H1 (cell line): Measurements from ENCODE around the gene PPY. TPM values are rescaled to one million over a fixed set of nuclear protein-coding genes. Genes with fewer than 3 reads are reported as not detected.

ENCODE experiments used
- CTCF ChIA-PET: fragments of 300-600 bp; sonication (Branson Sonifier 250); formaldehyde crosslinking; loops from one replicate; lab custom pipeline; 2021; ENCODE audit not compliant: partially characterized antibody; lab: Charles Lee
- POLR2A ChIA-PET: fragments of 300-600 bp; sonication (Branson Sonifier 250); formaldehyde crosslinking; loops from one replicate; lab custom pipeline; 2021; ENCODE audit warnings: inconsistent platforms; ENCODE audit not compliant: partially characterized antibody; lab: Charles Lee
- DNase-seq, 2 experiments: peaks; one replicate each; pipeline versions ENCODE4 v3.0.0 to v3.0.0-alpha.2; 2010 to 2022; ENCODE audit warnings: low spot score in 2 of 2, low read depth in 1 of 2, mixed read lengths in 1 of 2
- FAIRE-seq: peaks from 2 replicates; lab custom pipeline; 2011; peaks lifted over from hg19 to GRCh38; lab: Jason Lieb, UNC
- H2AFZ ChIP-seq: 2 replicates; pipeline ENCODE4 v1.8.1; 2012; ENCODE audit warnings: low read length, inconsistent platforms
- H2AK5ac ChIP-seq: 2 replicates; pipeline ENCODE4 v1.6.1; 2013; ENCODE audit warnings: low read depth, low read length
- H2BK120ac ChIP-seq: replicated peaks from 2 replicates; pipeline ENCODE3; 2013; ENCODE audit warnings: low read depth, low read length, inconsistent platforms
- H2BK12ac ChIP-seq: 2 replicates; pipeline ENCODE4 v1.6.1; 2013; ENCODE audit warnings: low read depth, low read length
- H2BK15ac ChIP-seq: 2 replicates; pipeline ENCODE4 v1.6.1; 2013; ENCODE audit warnings: low read length
- H2BK20ac ChIP-seq: 2 replicates; pipeline ENCODE4 v1.6.1; 2013; ENCODE audit warnings: low read length
- H2BK5ac ChIP-seq: 2 replicates; pipeline ENCODE4 v1.6.1; 2013; ENCODE audit warnings: low read depth, low read length
- H3K14ac ChIP-seq: 2 replicates; pipeline ENCODE4 v1.6.1; 2013; ENCODE audit warnings: inconsistent platforms; ENCODE audit not compliant: insufficient read length
- H3K18ac ChIP-seq: 2 replicates; pipeline ENCODE4 v1.6.1; 2013; ENCODE audit warnings: low read length; ENCODE audit errors: extremely low read depth
- H3K23ac ChIP-seq: 2 replicates; pipeline ENCODE4 v1.6.1; 2013; ENCODE audit warnings: inconsistent platforms; ENCODE audit not compliant: insufficient read length
- H3K23me2 ChIP-seq: 2 replicates; pipeline ENCODE4 v1.6.1; 2013; ENCODE audit warnings: low read depth, low read length
- H3K27ac ChIP-seq: 2 replicates; pipeline ENCODE4 v1.6.1; 2011; ENCODE audit warnings: low read depth, low read length, inconsistent platforms
- H3K27me3 ChIP-seq, 4 experiments: replicated peaks in 1 of 4; 1 replicate in 1 of 4; 2 replicates in 3 of 4; pipeline versions ENCODE4 v1.6.1 to v1.8.1; 2011 to 2013; ENCODE audit warnings: low read length in 3 of 4, mild to moderate bottlenecking in 3 of 4, inconsistent platforms in 2 of 4, mixed read lengths in 2 of 4, moderate library complexity in 1 of 4; ENCODE audit not compliant: control insufficient read depth in 3 of 4, insufficient read depth in 3 of 4; ENCODE audit errors: extremely low read depth in 1 of 4
- H3K36me3 ChIP-seq, 4 experiments: 2 replicates each; pipeline versions ENCODE4 v1.6.1 to v1.8.1; 2011 to 2013; ENCODE audit warnings: mild to moderate bottlenecking in 4 of 4, low read length in 3 of 4, moderate library complexity in 2 of 4, control low read depth in 1 of 4, inconsistent platforms in 1 of 4; ENCODE audit not compliant: insufficient read depth in 4 of 4, control insufficient read depth in 2 of 4
- H3K4ac ChIP-seq: replicated peaks from 2 replicates; pipeline ENCODE3; 2013; ENCODE audit warnings: low read length, low read depth, mixed read lengths, inconsistent platforms; ENCODE audit not compliant: insufficient read length
- H3K4me1 ChIP-seq, 4 experiments: replicated peaks in 1 of 4; 1 replicate in 1 of 4; 2 replicates in 3 of 4; pipeline versions ENCODE4 v1.6.1 to v1.8.1; 2011 to 2013; ENCODE audit warnings: low read length in 3 of 4, inconsistent platforms in 2 of 4, mixed read lengths in 1 of 4; ENCODE audit not compliant: insufficient read depth in 4 of 4, control insufficient read depth in 3 of 4
- H3K4me2 ChIP-seq, 2 experiments: 2 replicates each; pipeline versions ENCODE4 v1.6.1 to v1.8.1; 2011 to 2013; ENCODE audit warnings: low read depth in 2 of 2, low read length in 2 of 2, control low read depth in 1 of 2, inconsistent platforms in 1 of 2, mild to moderate bottlenecking in 1 of 2; ENCODE audit not compliant: insufficient read depth in 1 of 2
- H3K4me3 ChIP-seq, 4 experiments: fragments of 200-600, 300-600 bp in 1 of 4; sonication (generic), shearing (Covaris generic), sonication (Bioruptor Twin) in 1 of 4; 2 replicates each; pipeline versions ENCODE4 v1.5.1 to v1.8.1; 2011 to 2016; ENCODE audit warnings: low read length in 4 of 4, low read depth in 3 of 4, control low read depth in 2 of 4, inconsistent platforms in 2 of 4, mild to moderate bottlenecking in 2 of 4, mixed read lengths in 1 of 4, moderate library complexity in 1 of 4; ENCODE audit not compliant: insufficient read depth in 2 of 4; ENCODE audit errors: extremely low read depth in 1 of 4
- H3K56ac ChIP-seq: replicated peaks from 2 replicates; pipeline ENCODE3; 2013; ENCODE audit warnings: low read depth, mild to moderate bottlenecking, mixed read lengths, low read length, inconsistent platforms; ENCODE audit not compliant: insufficient read length
- H3K79me1 ChIP-seq: 2 replicates; pipeline ENCODE4 v1.6.1; 2013; ENCODE audit warnings: low read depth, low read length, control low read depth
- H3K79me2 ChIP-seq, 2 experiments: 2 replicates each; pipeline versions ENCODE4 v1.6.1 to v1.8.1; 2012 to 2013; ENCODE audit warnings: low read length in 2 of 2, mild to moderate bottlenecking in 2 of 2, inconsistent platforms in 1 of 2; ENCODE audit not compliant: insufficient read depth in 2 of 2, control insufficient read depth in 1 of 2
- H3K9ac ChIP-seq, 4 experiments: replicated peaks in 1 of 4; 1 replicate in 1 of 4; 2 replicates in 3 of 4; pipeline versions ENCODE4 v1.6.1 to v1.8.1; 2011 to 2013; ENCODE audit warnings: low read depth in 3 of 4, low read length in 3 of 4, control low read depth in 2 of 4, mild to moderate bottlenecking in 2 of 4, moderate library complexity in 2 of 4, inconsistent platforms in 1 of 4; ENCODE audit errors: extremely low read depth in 1 of 4
- H3K9me3 ChIP-seq, 2 experiments: 2 replicates each; pipeline versions ENCODE4 v1.6.1 to v1.8.1; 2012 to 2013; ENCODE audit warnings: mild to moderate bottlenecking in 2 of 2, moderate library complexity in 2 of 2, control low read depth in 1 of 2, inconsistent platforms in 1 of 2, low read depth in 1 of 2, low read length in 1 of 2, mixed read lengths in 1 of 2; ENCODE audit not compliant: insufficient read depth in 2 of 2
- H4K20me1 ChIP-seq, 2 experiments: replicated peaks in 1 of 2; 2 replicates each; pipeline versions ENCODE3 to v1.8.1; 2011 to 2013; ENCODE audit warnings: inconsistent platforms in 2 of 2, low read length in 2 of 2, mild to moderate bottlenecking in 1 of 2; ENCODE audit not compliant: insufficient read depth in 2 of 2, control insufficient read depth in 1 of 2
- H4K5ac ChIP-seq: 2 replicates; pipeline ENCODE4 v1.6.1; 2013; ENCODE audit warnings: low read length, low read depth, mixed read lengths, inconsistent platforms; ENCODE audit not compliant: insufficient read length
- H4K8ac ChIP-seq: 2 replicates; pipeline ENCODE4 v1.8.0; 2013; ENCODE audit warnings: mild to moderate bottlenecking, moderate library complexity, low read length, inconsistent platforms; ENCODE audit not compliant: insufficient read depth; ENCODE audit errors: extremely low read depth
- H4K91ac ChIP-seq: replicated peaks from 2 replicates; pipeline ENCODE3; 2013; ENCODE audit warnings: low read length, mixed read lengths, inconsistent platforms; ENCODE audit not compliant: insufficient read length
- BACH1 ChIP-seq: IDR thresholded peaks from 2 replicates; pipeline ENCODE4 v1.6.1; 2012; ENCODE audit warnings: low read length, improper control_type of control experiment
- BRCA1 ChIP-seq: IDR thresholded peaks from 2 replicates; pipeline ENCODE4 v1.6.1; 2012; ENCODE audit warnings: low read depth, low read length, improper control_type of control experiment
- CBX5 ChIP-seq: fragments of 300-800, 300-1000 bp; sonication (generic); IDR thresholded peaks from 2 replicates; pipeline ENCODE4 v1.7.1; 2016; ENCODE audit warnings: antibody characterized with exemption, low read length, low read depth
- EZH2 ChIP-seq: fragments of 200-600 bp; sonication (generic); IDR thresholded peaks from 2 replicates; pipeline ENCODE4 v1.7.1; 2012; ENCODE audit warnings: low read depth, mild to moderate bottlenecking, moderate library complexity, low read length, inconsistent platforms; ENCODE audit not compliant: severe bottlenecking
- GABPA ChIP-seq: IDR thresholded peaks from 2 replicates; pipeline ENCODE4 v1.6.1; 2011; ENCODE audit warnings: mild to moderate bottlenecking, low read length, moderate library complexity, borderline replicate concordance; ENCODE audit not compliant: insufficient read depth
- HDAC2 ChIP-seq, 2 experiments: fragments of 300-600 bp in 1 of 2; sonication (generic) in 1 of 2; IDR thresholded peaks; 2 replicates each; pipeline ENCODE4 v1.6.1; 2011 to 2012; ENCODE audit warnings: low read depth in 2 of 2, low read length in 2 of 2, mild to moderate bottlenecking in 2 of 2, moderate library complexity in 2 of 2, borderline replicate concordance in 1 of 2, inconsistent platforms in 1 of 2
- POLR2AphosphoS5 ChIP-seq: IDR thresholded peaks from 2 replicates; pipeline ENCODE4 v1.6.1; 2011; ENCODE audit warnings: low read depth, low read length
- RNF2 ChIP-seq: fragments of 200-900, 300-1000 bp; sonication (generic); IDR thresholded peaks from 2 replicates; pipeline ENCODE4 v1.7.1; 2016; ENCODE audit warnings: borderline replicate concordance, low read depth, mild to moderate bottlenecking, antibody characterized with exemption, low read length; ENCODE audit not compliant: poor library complexity, severe bottlenecking; ENCODE audit errors: missing control alignments
- SIN3A ChIP-seq, 2 experiments: IDR thresholded peaks in 1 of 2; conservative IDR thresholded peaks in 1 of 2; 2 replicates each; pipeline ENCODE4 v1.6.1; 2011 to 2012; ENCODE audit warnings: low read length in 2 of 2, improper control_type of control experiment in 1 of 2, low read depth in 1 of 2, mild to moderate bottlenecking in 1 of 2
- SIX5 ChIP-seq: IDR thresholded peaks from 2 replicates; pipeline ENCODE4 v1.6.1; 2011; ENCODE audit warnings: mild to moderate bottlenecking, low read depth, low read length
- TCF12 ChIP-seq: IDR thresholded peaks from 2 replicates; pipeline ENCODE4 v1.6.1; 2011; ENCODE audit warnings: low read depth, mild to moderate bottlenecking, low read length
- TEAD4 ChIP-seq: IDR thresholded peaks from 2 replicates; pipeline ENCODE4 v1.6.1; 2012; ENCODE audit warnings: low read depth, low read length, inconsistent platforms, mixed read lengths
- WGBS, 2 experiments: shearing (Covaris generic) in 1 of 2; methylation state at CpG; one replicate each; pipeline versions ENCODE4 v1.1.6 to v1.1.7; 2013 to 2015; ENCODE audit warnings: low lambda C conversion rate in 2 of 2, mixed read lengths in 2 of 2, inconsistent platforms in 1 of 2, low coverage in 1 of 2, missing lambda C conversion rate in 1 of 2; ENCODE audit not compliant: insufficient replicate concordance in 2 of 2, insufficient coverage in 1 of 2, insufficient read length in 1 of 2; ENCODE audit errors: extremely low coverage in 1 of 2, missing lambda C conversion rate in 1 of 2; 5-methylcytosine and 5-hydroxymethylcytosine counted together
- polyA plus RNA-seq, 7 experiments: library from polyadenylated mRNA; depleted of rRNA in 3 of 7; stranded (reverse) in 5 of 7; unstranded in 2 of 7; fragments of >200 nt in 5 of 7; fragments of 200-250 nt in 2 of 7; gene quantifications; 1 replicate in 5 of 7; 2 replicates in 1 of 7; 4 replicates in 1 of 7; pipeline versions ENCODE4 v1.2.1 to v1.2.3, GENCODE V29; 2011 to 2013; ENCODE audit warnings: missing spikeins in 2 of 7, mixed read lengths in 2 of 7
- total RNA-seq: library from RNA; stranded (reverse); fragmentation: NEBNext Ultra II Directional; extraction: Animal tissue kit (Norgen Biotek cat#: 25700); gene quantifications from 2 replicates; pipeline ENCODE4 v1.2.1, GENCODE V29; 2021

Gene PPY
- total and polyA plus RNA-seq, 2 of the 8 experiments (the other 6 are each of a cell fraction or from before 2014, with no cell fraction given) = 0.26 TPM; not detected in 1

- ChIA-PET POLR2A (interaction anchor here (1.3 to 1.5 kb wide), 2 partner anchors 79 to 86 kb away, joined by 3 to 4 read pairs; partner anchors contain the start of gene TMEM101), CTCF (interaction anchor here (0.6 to 13.3 kb wide), 7 partner anchors 9 to 58 kb away, joined by 3 to 416 read pairs (median 11); partner anchors contain the start of genes MPP2 and NAGS)
- H3K79me2 ChIP-seq = no peaks in the 10 kb centered on the region
- H4K8ac ChIP-seq = no peak overlapping the region
- no peak overlapping the region for H3K18ac ChIP-seq
- no peak overlapping the region for H4K5ac ChIP-seq
- H3K14ac ChIP-seq = no peak overlapping the region
- DNase-seq = no peak
- H4K91ac ChIP-seq = no peak overlapping the region
- H2BK5ac ChIP-seq = 0 out of 2 replicates have a peak overlapping the region, but pooled peaks have one; percentile 16
- H3K4me1 ChIP-seq = peaks cover 0 to 10% (median 5%) of the 10 kb centered on the region in 4 experiments; a peak in 4 of 7 replicates
- H3K36me3 ChIP-seq = no peaks in the 10 kb centered on the region
- no peak overlapping the region for H2BK120ac ChIP-seq
- H3K79me1 ChIP-seq = no peaks in the 10 kb centered on the region
- no peaks in the 10 kb centered on the region; the same call in 1 of the 2 replicates for H3K23me2 ChIP-seq
- H2AK5ac ChIP-seq = no peak overlapping the region
- H3K4ac ChIP-seq = no peak overlapping the region
- H2BK12ac ChIP-seq = no peak overlapping the region
- H3K23ac ChIP-seq = no peak overlapping the region
- H3K9me3 ChIP-seq = no peaks in the 10 kb centered on the region
- H4K20me1 ChIP-seq = no peaks in the 10 kb centered on the region
- 79% methylated on average over 5 of the region's 5 CpGs; no CpG with 5 or more reads in 1 of the 2 experiments for WGBS, 2 experiments
- no peak overlapping the region for H3K4me3 ChIP-seq
- no peak overlapping the region; a peak in 1 of 7 replicates for H3K9ac ChIP-seq
- H3K27ac ChIP-seq = no peak overlapping the region
- no peak overlapping the region for H2BK15ac ChIP-seq
- H2BK20ac ChIP-seq = no peak overlapping the region
- no peak overlapping the region for H3K56ac ChIP-seq
- no peak for FAIRE-seq
- peaks cover 1 to 31% (median 22%) of the 10 kb centered on the region in 4 experiments for H3K27me3 ChIP-seq
- H2AFZ ChIP-seq = no peak overlapping the region
- no peak overlapping the region for H3K4me2 ChIP-seq
- TF ChIP-seq SIX5 (no peak), HDAC2 (IDR thresholded peaks at IDR 0.05; ENCODE audit: borderline replicate concordance in 1 of 2, low read depth in 2 of 2, low read length in 2 of 2) (no peak), TEAD4 (no peak), CBX5 (no peak), RNF2 (no peak), BRCA1 (no peak), GABPA (no peak), BACH1 (no peak), POLR2AphosphoS5 (no peak), SIN3A (conservative IDR thresholded peaks at IDR 0.05 in 1 of 2, IDR thresholded peaks at IDR 0.05 in 1 of 2; ENCODE audit: low read depth in 1 of 2, low read length in 2 of 2) (no peak), TCF12 (no peak), EZH2 (no peak)
Observed at GRCh38 chr17:43935204-43935925, 6.9 kb downstream of the PPY start.
